Lung microvascular endothelial cell (primary cell): ENCODE measurements around the gene CARD11. TPM values are rescaled to one million over a fixed set of nuclear protein-coding genes. Genes with fewer than 3 reads are reported as not detected.

Experiments
- DNase-seq, 2 donors: peaks; one replicate each; pipeline versions ENCODE4 v3.0.0 to v3.0.0-alpha.2; 2010; ENCODE audit warnings: low read depth in 2 of 2
- total RNA-seq: library from RNA; depleted of rRNA; stranded (reverse); fragments of >200 nt; gene quantifications from 2 replicates; pipeline ENCODE4 v1.2.1, GENCODE V29; 2014

CARD11 gene
- total RNA-seq, 1 donor from 2014 or later, result 2.2 TPM

- no peak for DNase-seq
These were observed 137.3 kb downstream of the CARD11 start for GRCh38 chr7:2906197-2906931.

GRCh38 chr7:2905500-2905899, 138.2 kb downstream of the CARD11 start:
- no peak for DNase-seq

- DNase-seq, result no peak
These were observed 138.6 kb downstream of the CARD11 start for GRCh38 chr7:2905027-2905426.

- DNase-seq, result no peak
These were observed 139.5 kb downstream of the CARD11 start for GRCh38 chr7:2904202-2904601.

GRCh38 chr7:2903682-2904162, 139.9 kb downstream of the CARD11 start:
- DNase-seq, result no peak

GRCh38 chr7:2897023-2897422, 146.6 kb downstream of the CARD11 start:
- no peak for DNase-seq

- no peak for DNase-seq
These were observed 147.5 kb downstream of the CARD11 start for GRCh38 chr7:2896131-2896530.

GRCh38 chr7:2894118-2894940, 149.3 kb downstream of the CARD11 start:
- no peak for DNase-seq

- DNase-seq, result no peak
These were observed 150.2 kb downstream of the CARD11 start for GRCh38 chr7:2893411-2893861.

GRCh38 chr7:2892549-2892948, 151.1 kb downstream of the CARD11 start:
- peak in 1 of 2 donors; percentile 39 for DNase-seq

- no peak for DNase-seq
These were observed 155.9 kb downstream of the CARD11 start for GRCh38 chr7:2887816-2888215.

- DNase-seq, result peak; percentile 83 to 88
These were observed 156.8 kb downstream of the CARD11 start for GRCh38 chr7:2886900-2887299.

GRCh38 chr7:2886391-2886790, 157.3 kb downstream of the CARD11 start:
- DNase-seq, result no peak

- DNase-seq, result no peak
These were observed 159.5 kb downstream of the CARD11 start for GRCh38 chr7:2884161-2884560.

- no peak for DNase-seq
These were observed 160.6 kb downstream of the CARD11 start for GRCh38 chr7:2883101-2883500.

GRCh38 chr7:2882111-2882510, 161.6 kb downstream of the CARD11 start:
- no peak for DNase-seq

GRCh38 chr7:2880874-2881533, 162.7 kb downstream of the CARD11 start:
- no peak for DNase-seq

GRCh38 chr7:2880051-2880450, 163.6 kb downstream of the CARD11 start:
- no peak for DNase-seq

GRCh38 chr7:2879354-2879753, 164.3 kb downstream of the CARD11 start:
- DNase-seq, result no peak

- no peak for DNase-seq
These were observed 165.4 kb downstream of the CARD11 start for GRCh38 chr7:2878306-2878705.

- DNase-seq, result peak; percentile 68 to 86
These were observed 167.5 kb downstream of the CARD11 start for GRCh38 chr7:2876031-2876731.
